Measurements from ENCODE around the gene SH3PXD2A.
"Not testable (repeated sequence)": the region's sequence is repeated elsewhere in the genome, so short reads cannot be mapped to it uniquely, and the experiment has no call there.

Gene SH3PXD2A

DNA sequence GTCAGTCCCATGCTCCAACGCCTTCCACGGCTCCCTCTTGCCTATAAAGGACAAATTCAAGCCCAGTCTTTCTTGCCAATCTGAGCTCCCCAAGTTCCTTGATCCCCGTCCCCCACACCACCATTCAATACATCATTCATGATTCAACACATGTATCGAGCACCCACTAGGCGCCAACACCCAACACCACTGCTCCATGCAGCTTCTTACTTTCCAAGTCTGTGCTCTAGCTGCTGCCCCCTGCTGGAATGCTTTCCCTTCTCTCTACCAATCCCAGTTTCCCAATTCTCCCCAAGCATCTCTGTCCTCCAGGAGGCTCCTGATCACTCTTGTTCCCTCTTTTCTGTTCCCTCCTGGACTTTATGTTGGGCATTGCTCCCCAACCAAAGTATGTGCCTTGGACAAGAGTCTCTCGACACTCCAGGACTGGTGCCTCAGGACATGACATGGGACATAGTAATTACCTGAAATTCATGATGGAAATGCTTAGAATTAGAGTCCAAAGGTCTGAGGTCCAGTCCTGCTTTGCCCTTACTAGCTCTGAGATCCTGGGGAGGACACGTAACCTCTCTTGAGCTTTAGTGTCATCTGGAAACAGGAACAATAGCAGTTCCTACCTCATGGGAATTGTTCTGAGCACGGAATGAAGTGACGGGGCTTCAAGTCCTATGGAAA is 189.2 kb downstream of the SH3PXD2A start:
- no peak for DNase-seq (ENCODE audit: low read depth)

DNA sequence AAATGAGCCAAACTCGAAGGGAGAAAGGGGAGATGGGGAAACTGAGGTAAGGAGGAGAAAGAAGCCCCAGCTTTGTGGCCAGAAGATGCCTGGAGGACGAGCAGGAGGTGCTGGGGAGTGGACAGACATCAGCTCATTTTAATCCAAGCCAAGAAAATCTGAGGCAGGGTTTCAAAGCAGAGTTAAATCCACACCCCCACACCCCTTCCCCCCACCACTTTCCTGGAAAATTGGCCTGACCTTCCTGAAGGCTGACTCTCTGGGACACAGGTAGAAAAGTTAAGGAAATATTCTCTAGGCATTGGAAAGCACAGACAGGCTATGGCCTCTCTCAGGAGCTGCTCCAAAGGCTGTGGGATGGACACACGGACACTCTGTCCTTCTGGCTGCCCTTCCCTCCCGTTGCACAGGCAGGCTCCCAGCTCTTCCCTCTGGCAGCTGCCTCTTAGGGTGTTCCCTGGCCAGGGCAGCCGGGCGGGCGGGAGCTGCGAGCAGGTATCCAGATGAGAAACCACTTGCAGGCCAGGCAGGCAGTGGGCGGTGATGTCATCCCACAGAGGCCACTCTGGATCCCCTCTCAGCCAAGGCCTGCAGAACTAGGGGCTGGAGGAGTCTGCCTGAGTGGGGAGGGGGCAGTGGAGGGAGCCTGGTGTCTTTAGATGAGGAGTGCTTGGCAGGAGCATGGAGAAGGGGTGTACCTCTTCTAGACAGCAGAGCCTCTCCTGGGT is 190.1 kb downstream of the SH3PXD2A start:
- no peak for DNase-seq (ENCODE audit: low read depth)

DNA sequence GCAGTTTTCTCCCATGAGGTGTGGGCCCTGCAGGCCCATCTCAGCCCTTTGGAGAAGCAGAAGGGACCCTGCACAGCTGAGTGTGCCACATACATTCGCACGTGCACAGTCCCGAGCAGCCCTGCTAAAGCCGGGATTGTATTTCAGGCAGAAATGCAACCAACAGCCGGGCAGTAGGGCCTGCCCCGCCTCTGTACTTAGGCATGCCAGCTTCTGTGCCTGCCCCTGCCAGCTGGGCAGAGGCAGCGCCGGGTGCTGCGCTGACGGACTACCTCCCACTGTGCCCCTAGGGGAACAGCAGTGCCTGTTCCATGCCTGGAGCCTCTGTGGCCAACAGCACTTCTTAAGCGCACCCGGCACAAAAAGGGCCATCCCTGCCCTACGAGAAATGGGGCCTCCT is 191.6 kb downstream of the SH3PXD2A start:
- DNase-seq (ENCODE audit: low read depth): no peak

DNA sequence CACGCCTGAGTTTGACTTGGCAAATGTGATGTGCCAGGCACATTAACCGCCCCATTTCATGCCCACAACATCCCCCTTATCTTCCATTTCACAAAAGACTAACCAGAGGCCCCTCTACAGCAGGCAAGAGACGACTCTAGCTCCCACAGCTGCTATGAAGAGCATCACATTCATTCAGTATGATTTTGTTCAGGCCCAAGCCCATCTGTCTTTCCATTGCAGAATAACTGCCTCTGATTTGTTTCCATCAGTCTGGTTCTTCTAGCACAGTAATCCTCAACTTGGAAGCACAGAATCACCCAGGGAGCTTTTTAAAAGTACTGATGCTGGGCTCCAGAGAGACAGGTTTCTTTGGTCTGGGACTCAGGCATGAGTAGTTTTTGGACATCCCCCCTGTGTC is 192.1 kb downstream of the SH3PXD2A start:
- no peak for DNase-seq (ENCODE audit: low read depth)

DNA sequence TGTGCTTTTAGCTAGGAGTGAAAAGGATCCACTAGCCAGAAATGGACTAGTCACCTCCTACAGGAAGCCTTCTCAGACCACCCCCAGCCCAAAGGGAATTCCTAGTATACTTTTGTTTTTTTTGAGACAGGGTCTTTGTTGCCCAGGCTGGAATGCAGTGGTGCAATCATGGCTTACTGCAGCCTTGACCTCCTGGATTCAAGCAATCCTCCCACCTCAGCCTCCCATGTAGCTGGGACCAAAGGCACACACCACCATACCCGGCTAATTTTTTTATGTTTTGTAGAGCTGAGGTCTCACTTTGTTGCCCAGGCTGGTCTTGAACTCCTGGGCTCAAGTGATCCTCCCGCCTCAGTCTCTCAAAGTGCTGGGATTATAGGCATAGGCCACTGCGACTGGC is 192.7 kb downstream of the SH3PXD2A start:
- not testable (repeated sequence) for DNase-seq (ENCODE audit: low read depth)

DNA sequence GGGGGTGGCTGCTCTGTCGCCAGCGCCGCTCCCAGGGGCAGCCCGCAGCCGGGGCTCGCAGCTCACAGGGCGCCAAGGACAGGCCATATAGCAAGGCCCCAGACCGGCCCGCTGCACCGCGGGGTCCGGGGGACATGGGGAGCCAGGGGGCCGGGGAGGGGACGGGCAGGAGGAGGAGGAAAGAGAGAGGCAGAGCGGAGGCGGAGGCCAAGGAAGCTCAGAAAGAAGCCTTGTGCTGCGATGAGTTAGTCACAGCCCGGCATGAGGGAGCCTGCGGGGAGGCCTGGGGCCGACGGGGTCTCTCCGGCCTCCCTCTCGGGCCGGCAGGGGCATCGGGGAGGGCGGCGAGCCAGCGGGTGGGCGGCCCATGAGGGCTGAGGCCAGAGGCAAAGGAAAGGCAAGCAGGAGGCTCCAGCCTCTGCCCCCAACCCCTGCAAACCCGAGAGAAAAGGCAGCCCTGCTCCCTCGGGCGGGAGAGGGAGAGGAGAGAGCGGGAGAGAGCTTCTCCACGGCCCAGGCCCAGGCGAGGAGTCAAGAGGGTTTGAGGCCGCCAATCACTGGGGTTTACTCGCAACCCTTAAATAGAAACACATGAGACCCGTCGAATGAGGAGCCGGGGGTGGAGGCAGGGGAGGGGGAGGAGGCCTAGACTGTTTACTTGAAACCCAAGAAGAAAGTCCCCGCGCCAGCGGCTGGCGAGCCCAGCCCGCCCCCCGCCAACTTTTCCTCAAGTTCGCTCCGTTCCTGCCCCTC is 194.0 kb downstream of the SH3PXD2A start:
- peak; percentile 89 for DNase-seq (ENCODE audit: low read depth)

DNA sequence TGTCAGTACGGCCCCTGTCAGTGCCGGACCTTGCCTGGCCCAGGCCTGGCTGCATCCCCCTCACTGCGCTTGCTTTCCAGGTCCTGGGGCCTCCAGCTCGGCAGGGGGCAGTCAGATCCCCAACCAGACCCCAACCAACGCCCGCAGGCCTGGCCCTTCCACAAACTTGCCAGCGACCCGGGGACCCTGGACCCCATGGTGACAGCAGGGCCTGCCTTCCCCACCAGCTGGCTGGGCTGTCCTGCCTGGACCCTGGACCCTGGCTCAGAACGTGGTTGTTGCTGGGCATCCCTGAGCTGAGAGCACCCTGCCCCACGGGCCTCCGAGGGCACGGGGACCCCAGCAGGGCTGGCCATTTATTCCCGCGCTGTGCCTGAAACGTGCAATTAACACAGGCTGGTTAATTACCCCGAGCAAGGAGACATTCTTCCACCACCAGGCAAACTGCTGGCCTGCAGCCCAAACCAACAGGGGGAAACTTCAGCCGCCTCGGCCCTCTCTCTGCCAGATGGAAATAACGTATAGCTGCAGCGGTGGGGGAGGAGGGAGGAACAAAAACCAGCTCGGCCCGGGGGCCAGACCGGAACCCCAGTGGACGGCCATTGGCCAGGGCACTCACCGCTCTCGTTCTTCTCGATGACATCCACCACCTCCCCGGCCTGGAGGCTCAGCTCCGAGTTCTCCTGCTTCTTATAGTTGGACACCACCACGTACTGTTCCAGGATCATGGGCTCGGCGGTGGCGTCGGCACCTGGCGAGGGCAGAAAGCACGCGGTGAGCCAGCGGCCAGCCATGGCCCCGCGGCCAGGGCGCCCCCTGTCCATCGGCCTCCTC is 194.8 kb downstream of the SH3PXD2A start:
- DNase-seq (ENCODE audit: low read depth): no peak

DNA sequence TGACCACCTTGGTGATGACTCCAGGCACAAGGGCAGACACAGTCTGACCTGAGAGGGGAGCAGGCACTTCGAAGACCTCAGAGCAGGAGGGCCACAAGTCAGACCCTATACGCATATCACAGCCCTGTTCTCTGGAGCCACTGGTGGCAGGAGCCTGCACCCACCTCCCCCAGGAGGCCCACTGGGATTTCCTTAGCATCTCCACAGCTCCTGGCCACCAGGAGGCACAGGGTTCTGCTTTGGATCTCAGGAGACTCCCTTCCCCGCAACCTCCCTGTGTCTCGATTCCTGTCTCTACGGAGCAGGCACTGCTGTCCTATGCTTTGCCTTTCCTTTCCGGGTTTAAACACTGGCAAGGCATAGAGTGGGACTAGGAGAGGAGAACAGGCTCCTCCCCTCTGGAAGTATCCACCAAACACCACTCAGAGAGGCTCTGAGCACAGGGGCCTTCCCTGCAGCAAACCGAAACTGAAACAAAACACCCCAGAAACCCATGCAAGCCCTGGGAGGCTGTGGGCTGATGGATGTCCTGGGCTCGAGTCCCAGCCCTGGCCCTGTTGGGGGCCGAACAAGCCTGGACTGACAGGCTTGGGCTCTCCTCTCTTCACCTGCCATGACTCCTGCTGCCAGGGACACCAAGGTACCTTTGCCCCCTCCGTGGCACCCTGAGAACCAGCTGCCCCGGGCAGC is 195.6 kb downstream of the SH3PXD2A start:
- peak; percentile 89 for DNase-seq (ENCODE audit: low read depth)

DNA sequence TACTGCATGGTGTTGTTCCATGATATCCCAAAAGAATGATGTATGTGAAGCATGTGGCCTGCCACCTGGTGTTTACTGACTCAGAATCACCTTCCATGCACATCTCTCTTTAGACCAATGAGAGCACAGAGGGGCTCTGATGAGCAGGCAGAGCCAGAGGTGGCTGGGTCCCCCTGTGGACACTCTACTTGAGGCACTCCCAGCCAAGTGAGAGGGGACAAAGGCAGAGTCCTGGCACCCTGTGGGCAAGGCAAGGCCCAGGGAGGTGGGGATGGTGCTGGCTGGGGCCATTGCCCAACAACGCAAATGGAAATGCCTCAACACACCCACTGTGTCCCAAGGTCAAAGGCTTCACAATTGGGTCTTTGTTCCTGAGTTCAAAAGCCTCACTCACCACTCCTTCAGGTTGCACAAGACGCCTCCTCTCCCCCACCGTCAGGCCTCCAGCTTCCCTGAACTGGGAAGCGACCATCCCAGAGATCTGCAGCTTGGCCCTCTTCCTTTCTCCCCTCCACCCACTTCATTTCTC is 197.3 kb downstream of the SH3PXD2A start:
- no peak for DNase-seq (ENCODE audit: low read depth)

DNA sequence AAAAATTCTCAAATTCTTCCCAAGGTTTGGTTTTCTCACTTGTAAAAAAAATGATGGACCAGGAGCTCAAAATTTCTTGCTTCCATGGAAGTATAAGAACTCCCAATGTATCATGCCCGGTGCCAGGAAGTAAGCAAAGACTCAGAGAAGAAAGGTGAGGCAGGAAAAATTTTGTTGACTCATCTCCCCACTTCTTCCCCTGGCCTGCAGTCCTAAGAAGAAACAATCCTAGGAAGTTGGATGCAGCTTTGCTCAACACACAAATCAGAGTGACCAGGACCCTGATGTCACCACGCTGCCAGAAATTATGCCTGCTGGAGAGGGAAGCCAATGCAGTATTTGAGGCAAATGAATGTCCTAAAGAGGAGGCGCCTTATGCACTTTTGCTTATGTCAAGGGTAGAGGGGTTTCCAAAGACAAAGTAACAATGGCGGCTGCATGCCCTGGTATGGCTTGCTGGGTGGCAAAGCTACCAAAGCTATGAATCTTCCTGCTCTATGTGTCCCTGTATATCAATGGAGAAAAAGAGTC is 198.2 kb downstream of the SH3PXD2A start:
- DNase-seq (ENCODE audit: low read depth): no peak

DNA sequence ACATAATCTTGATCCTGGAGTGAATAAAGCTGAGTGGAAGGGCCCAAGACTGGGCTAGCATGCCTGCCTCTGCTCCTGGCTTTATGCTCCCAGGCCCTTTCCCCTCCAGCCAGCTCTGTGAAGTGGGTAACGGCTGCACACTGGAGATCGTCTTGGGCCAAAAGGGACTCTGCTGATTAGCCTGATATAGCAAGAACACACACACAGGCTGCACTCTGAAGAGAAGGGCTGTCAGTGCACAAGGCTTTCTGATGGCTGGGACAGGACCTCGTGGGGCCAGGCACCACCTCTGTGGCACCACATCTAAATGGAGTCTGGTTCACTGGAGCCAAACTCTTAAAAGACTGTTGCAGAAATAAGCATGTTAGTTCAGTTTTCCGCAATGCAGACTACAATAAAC is 200.5 kb downstream of the SH3PXD2A start:
- no peak for DNase-seq (ENCODE audit: low read depth)

DNA sequence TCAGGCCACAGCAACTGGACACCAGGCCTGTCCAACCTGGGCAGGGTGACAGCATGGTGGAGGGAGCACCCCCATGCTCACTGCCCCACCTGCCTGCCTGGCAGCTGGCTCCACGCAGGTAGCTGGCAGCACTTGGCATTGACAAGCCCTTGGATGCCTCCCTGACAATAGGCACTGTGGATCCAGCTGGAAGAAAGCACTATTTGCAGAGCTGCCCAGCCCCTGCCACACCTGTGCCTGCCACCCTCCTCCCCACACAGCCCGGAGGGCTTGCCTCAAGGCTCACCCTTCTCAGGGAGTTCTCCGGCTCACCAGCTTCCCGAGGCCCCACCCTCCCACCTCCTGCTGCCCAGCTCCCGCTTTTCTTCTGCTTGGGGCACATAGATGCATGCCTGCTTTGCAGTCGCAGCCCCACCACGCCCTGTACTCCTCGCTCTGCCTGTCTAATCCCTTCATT is 201.8 kb downstream of the SH3PXD2A start:
- DNase-seq (ENCODE audit: low read depth): no peak

DNA sequence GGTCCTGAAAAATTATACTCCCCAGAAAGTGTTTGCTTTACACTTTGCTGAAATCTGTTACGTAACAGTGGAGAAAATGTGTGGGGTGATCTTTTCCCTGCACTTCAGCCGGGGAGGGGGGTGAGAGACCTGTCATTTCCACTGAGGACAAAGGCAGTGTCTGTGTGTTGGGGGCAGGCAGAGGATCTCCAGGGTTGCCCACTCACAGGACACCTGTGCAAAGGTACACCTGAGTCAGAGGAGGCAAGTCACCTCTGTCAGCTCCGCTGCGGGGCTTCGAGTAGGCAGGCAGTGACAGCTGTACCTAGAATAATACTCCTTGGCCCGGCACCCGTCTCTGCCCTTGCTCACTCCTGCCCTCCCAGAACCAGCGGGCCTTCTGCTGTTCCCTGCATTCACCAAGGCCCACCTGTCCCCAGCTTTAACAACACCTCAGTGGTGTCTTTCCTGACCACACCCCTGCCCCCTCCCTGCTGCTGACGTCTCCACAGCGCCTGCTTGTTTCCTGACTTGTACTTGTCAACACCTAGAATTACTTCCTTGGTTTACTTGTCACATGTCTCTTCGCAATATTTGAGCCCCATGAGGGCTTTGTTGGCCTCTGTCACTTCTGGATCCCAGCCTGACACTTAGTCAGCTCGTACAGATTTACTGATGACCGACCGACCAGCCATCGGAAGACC is 202.6 kb downstream of the SH3PXD2A start:
- no peak for DNase-seq (ENCODE audit: low read depth)

DNA sequence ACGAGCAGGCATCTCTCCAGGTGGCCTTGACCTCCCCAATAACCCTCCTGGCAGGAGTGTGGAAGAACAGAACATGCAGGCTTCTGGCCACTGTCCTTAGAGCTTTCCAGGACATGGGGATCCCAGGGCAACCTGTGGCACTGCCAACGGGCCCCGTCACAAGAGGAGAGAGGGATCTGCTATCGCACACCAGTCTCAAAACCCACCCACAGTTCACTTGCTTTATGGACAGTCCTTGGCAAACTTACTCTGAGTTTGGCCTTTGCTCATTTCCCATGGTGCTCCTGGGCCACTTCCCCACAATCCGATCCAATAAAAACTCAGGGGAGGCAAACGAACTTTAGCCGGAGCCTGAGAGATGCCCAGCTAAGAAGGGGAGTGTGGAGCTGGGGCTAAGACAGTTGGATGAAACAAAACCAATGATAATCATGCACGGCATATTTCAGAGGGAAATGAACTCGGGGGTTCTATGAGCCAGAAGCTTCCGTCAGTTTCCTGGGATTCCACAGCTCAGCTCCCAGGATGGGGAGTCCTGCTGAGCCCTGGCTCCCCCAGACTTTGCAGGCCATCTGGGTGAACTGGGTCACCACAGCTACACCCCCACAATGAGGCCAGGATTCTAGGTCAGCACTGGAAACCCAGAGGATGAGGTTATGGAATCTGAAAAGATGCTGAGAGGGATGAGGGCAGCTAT is 203.4 kb downstream of the SH3PXD2A start:
- DNase-seq (ENCODE audit: low read depth): no peak

DNA sequence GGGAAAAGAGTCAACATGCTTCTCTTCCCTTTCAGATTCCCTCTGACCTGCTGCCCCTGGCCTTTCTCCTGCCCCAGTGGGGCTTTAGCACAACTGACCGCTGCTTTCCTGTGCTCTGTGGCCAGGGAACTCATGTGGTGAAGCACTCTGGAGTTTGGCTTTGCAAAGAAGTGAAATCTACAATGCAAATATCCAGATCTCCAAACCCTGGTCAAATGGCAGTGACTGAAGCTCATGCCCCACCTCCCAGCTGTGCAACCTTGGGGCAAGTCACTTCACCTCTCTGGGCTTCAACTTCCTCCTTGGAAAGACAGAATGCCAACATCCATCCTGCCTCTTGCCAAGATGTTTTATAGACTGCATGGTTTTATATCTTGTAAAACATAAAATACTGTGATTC is 204.0 kb downstream of the SH3PXD2A start:
- DNase-seq (ENCODE audit: low read depth): no peak

DNA sequence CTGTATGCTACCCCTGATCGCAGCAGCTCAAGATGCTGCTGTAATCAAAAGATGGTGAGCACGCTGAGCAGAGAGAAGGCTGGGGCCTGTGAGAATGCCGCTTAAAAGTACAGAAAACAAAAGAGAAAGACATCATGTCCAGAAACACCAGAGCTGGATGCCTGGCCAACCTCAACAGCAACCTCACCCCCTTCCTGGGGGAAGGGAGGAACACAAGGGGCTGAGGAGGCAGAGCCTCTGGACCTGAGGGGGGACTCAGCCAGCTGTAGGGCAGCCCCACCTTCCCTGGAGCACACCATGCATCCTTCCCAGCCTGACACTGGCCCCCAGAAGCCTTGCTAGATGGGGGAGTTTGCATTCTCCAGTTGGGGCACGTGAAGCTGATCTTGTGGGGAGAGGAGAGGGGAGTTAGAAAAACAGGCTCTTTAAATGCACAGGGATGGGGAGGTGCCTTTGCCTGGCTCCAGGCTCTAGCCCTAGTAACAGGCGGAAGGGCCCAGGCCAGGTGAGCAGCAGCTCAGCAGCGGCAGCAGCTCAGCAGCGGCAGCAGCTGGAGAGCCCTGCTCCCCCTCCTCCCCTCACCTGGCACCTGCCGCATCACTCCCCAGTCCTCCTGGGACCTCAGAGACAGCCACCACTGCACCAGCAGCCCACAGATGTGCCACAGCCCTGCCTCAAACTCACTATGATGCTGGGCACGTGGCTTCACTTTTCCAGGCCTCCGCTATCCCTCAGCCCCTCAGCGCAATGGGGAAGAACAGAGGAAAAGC is 205.5 kb downstream of the SH3PXD2A start:
- DNase-seq (ENCODE audit: low read depth): no peak

DNA sequence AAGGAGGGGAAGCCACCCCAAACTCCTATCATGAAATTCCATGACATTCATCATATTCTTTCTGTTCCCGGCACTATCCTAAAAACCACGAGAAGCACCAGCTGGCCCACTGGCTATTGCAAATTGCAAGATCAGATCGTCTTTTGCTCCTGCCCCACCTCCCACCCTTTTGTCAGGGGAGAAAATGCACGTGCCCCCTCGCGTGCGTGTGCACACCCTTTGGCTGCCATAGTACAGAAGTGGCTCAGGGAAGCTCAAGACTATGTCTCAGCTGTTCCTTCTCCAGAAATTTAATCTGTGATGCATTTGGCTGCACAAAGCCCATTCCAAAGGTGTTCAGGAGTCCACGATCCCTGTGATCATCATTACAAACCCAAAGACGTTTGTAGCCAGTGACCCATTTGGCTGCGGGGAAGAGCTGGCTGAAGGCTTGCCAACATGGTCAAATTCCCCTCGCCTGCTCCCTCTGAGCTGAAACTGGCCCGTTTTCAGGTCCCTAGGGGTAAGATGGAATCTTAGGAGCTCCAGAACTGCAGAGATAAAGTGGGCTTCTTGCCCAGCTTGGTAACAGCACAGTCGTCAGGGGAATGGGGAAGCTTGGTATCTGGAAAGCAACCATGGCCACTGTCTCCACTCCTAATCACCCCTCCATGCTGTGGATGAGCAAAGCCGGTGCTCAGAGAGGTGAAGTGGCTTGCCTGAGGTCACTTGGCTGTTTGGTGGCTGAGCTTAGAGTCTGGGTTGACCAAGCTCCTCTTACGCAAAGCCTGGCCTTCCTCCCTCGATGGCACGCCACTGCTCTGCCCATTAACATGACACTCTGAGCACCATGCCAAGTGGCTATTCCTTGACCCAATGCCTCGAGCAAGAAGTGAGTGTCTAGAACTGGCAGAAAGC is 206.5 kb downstream of the SH3PXD2A start:
- peak; percentile 43 for DNase-seq (ENCODE audit: low read depth)

DNA sequence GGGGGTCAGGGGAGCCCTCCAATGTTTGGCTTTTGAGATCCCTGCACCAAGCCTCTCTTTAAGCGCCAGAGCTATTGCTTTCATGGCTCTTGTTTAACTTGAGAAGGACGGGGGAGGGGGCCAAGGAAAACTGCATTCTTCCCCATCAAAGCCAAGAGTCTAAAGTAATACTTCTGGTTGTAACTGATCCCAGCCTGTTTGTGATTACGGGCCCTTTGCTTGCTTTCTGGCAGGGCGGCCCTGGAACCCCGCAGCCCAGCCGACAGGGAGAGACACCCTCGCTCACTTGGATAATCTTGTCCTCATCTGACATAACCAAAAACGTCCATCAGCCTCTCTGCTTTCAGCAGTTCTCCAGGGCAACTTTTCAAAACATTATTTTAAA is 207.1 kb downstream of the SH3PXD2A start:
- DNase-seq (ENCODE audit: low read depth): no peak
